ENCODE measurements around the gene RNF130. TPM values are rescaled to one million over a fixed set of nuclear protein-coding genes. Genes with fewer than 3 reads are reported as not detected.
"Not testable (repeated sequence)": the region's sequence is repeated elsewhere in the genome, so short reads cannot be mapped to it uniquely, and the experiment has no call there.

RNF130 gene
- total and polyA plus RNA-seq, 3 donors from 2014 or later = 44.3 to 65.0 (median 56.5) TPM

DNA sequence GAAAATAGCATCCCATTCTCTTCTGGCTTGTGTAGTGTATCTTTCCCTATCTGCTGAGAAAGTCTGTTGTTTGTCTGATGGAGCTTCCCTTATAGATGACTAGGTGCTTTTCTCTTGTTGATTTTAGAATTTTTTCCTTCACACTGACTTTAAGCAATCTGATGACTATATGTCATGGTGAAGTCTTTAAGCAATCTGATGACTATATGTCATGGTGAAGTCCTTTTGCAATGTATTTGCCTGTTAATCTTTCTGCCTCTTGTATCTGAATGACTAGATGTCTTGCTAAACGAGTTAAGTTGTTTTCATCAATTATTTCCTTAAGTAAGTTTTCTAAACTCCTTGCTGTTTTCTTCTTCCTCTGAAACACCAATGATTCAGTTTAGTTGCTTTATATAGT lies 80.5 kb downstream of the RNF130 start:
- intact Hi-C loops (cut with DNase I; ENCODE audit: low total_unique reads) = no loop called here
- H3K4me3 ChIP-seq = no peak overlapping the region
- 93 to 98% methylated on average over 1 of the region's 1 CpG for WGBS, 2 donors
- TF ChIP-seq, protein P1, sequence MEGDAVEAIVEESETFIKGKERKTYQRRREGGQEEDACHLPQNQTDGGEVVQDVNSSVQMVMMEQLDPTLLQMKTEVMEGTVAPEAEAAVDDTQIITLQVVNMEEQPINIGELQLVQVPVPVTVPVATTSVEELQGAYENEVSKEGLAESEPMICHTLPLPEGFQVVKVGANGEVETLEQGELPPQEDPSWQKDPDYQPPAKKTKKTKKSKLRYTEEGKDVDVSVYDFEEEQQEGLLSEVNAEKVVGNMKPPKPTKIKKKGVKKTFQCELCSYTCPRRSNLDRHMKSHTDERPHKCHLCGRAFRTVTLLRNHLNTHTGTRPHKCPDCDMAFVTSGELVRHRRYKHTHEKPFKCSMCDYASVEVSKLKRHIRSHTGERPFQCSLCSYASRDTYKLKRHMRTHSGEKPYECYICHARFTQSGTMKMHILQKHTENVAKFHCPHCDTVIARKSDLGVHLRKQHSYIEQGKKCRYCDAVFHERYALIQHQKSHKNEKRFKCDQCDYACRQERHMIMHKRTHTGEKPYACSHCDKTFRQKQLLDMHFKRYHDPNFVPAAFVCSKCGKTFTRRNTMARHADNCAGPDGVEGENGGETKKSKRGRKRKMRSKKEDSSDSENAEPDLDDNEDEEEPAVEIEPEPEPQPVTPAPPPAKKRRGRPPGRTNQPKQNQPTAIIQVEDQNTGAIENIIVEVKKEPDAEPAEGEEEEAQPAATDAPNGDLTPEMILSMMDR (IDR thresholded peaks at IDR 0.05) = no peak
- TF ChIP-seq POLR2A (IDR thresholded peaks at IDR 0.05) = no peak
- H3K4me1 ChIP-seq = no peaks in the 10 kb centered on the region
- no peaks in the 10 kb centered on the region for H3K27me3 ChIP-seq
- no peak overlapping the region for H3K27ac ChIP-seq
- no peaks in the 10 kb centered on the region for H3K9me3 ChIP-seq
- DNase-seq = no peak
- H3K36me3 ChIP-seq (ENCODE audit: low read depth, missing control alignments) = no peaks in the 10 kb centered on the region

DNA sequence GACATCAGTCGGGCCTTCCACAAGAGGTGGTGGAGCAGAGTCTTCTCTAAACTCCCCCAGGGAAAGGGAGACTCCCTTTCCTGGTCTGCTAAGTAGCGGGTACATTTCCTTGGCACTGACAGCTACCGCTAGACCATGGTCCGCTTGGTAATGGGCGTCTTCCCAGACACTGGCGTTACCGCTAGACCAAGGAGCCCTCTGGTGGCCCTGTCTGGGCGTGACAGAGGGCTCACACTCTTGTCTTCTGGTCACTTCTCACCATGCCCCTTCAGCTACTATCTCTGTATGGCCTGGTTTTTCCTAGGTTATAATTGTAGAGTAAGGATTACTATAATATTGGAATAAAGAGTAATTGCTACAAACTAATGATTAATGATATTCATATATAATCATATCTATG lies 81.0 kb downstream of the RNF130 start:
- H3K9me3 ChIP-seq; H3K27ac ChIP-seq; H3K4me1 ChIP-seq; intact Hi-C loops (cut with DNase I; ENCODE audit: low total_unique reads); DNase-seq; H3K27me3 ChIP-seq; H3K4me3 ChIP-seq; H3K36me3 ChIP-seq (ENCODE audit: low read depth, missing control alignments): not testable (repeated sequence)
- 97% methylated on average over 8 of the region's 8 CpGs for WGBS, 2 donors

DNA sequence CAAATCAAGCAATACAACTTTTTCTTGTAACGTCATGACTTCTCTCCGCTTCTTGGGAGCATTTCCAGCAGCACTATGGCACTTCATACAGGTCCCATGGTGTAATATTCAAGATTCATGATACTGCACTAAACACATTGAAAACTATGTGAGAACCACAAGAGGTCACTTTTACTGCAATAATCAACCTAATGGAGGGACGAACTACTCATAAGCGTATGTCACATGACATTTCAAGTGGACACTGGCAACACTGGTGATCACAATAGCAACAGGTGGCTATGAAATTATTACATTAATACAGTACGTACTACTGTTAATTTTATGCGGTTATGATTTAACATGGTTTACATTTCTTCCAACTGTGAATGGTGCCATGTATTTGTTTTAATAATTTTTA lies 85.2 kb downstream of the RNF130 start:
- no peak overlapping the region for H3K4me3 ChIP-seq
- intact Hi-C loops (cut with DNase I; ENCODE audit: low total_unique reads) = no loop called here
- no peaks in the 10 kb centered on the region for H3K9me3 ChIP-seq
- H3K4me1 ChIP-seq = no peaks in the 10 kb centered on the region
- no peak overlapping the region for H3K27ac ChIP-seq
- 83 to 86% methylated on average over 6 of the region's 6 CpGs for WGBS, 2 donors
- H3K27me3 ChIP-seq = no peaks in the 10 kb centered on the region
- H3K36me3 ChIP-seq (ENCODE audit: low read depth, missing control alignments) = no peaks in the 10 kb centered on the region
- TF ChIP-seq POLR2A (IDR thresholded peaks at IDR 0.05) = no peak
- TF ChIP-seq, protein P1 (IDR thresholded peaks at IDR 0.05) = no peak
- no peak for DNase-seq

DNA sequence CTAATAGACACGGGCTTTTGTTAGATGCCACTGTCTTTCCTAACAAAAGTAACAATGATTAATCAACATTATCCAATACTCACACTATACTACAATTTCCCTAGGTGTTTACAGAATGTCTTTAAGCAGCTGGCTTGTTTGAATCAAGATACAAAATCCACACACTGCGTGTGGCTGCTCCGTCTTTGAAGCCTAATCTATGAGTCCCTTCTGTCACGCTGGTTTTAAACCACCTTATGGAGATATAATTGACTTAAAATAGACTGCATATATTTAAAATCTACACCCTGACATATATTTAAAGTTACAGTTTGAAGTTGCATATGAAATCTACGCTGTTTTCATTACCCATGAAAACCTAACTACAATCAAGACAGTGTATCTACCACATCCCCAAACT lies 89.9 kb downstream of the RNF130 start:
- WGBS, 2 donors = 91 to 93% methylated on average over 5 of the region's 5 CpGs
- intact Hi-C loops (cut with DNase I; ENCODE audit: low total_unique reads) = no loop called here
- H3K4me1 ChIP-seq = no peaks in the 10 kb centered on the region
- H3K4me3 ChIP-seq = no peak overlapping the region
- no peaks in the 10 kb centered on the region for H3K27me3 ChIP-seq
- H3K36me3 ChIP-seq (ENCODE audit: low read depth, missing control alignments) = no peaks in the 10 kb centered on the region
- no peak for TF ChIP-seq POLR2A (IDR thresholded peaks at IDR 0.05)
- TF ChIP-seq, protein P1 (IDR thresholded peaks at IDR 0.05) = no peak
- DNase-seq = no peak
- no peak overlapping the region for H3K27ac ChIP-seq
- no peaks in the 10 kb centered on the region for H3K9me3 ChIP-seq

DNA sequence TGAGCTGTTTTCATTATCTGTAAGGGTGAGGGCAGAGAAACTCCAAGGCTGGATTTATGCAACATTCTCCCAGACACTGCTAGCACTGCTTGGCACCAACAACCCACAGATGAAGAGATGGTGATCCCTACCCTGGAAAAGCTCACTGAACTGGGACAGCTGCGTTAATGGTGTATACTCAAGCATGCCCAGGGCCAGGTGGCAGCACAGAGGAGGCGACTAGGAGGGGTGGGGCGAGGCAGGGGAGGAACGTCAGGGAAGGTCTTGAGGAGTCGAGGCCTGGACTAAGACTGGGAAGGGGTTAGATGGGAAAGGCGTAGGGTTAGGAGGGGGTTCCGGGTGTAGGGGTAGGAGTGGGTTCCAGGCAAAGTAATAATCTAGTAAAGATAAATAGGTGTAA lies 90.8 kb downstream of the RNF130 start:
- Histone ChIP-seq H3K4me1 (no peaks in the 10 kb centered on the region), H3K36me3 (ENCODE audit: low read depth, missing control alignments) (no peaks in the 10 kb centered on the region), H3K27ac (no peak overlapping the region), H3K27me3 (no peaks in the 10 kb centered on the region), H3K4me3 (no peak overlapping the region), H3K9me3 (no peaks in the 10 kb centered on the region)
- 97% methylated on average over 7 of the region's 7 CpGs for WGBS, 2 donors
- no peak for DNase-seq
- intact Hi-C loops (cut with DNase I; ENCODE audit: low total_unique reads) = no loop called here
- no peak for TF ChIP-seq POLR2A (IDR thresholded peaks at IDR 0.05)
- TF ChIP-seq, protein P1 (IDR thresholded peaks at IDR 0.05) = no peak
